ENCODE data around the gene UMODL1.

UMODL1 gene

DNA sequence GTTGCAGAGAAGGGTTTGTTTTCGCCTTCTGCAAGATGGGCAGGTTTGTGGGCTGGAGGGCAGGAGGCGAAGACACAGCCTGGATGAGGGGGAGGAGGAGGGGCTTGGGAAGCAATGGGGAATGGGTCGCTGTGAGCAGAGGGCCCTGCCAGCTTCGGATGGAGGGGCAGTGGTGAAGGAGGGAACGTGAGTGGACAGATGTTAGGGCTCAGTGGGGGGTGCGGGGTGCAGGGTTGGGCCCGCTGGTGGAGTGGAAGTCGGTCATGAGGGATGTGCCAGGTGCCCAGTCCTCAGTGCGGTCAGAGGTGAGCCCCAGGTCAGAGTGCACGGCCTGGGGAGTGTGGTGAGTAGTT is 92.4 kb downstream of the UMODL1 start:
- TF ChIP-seq, protein P1, sequence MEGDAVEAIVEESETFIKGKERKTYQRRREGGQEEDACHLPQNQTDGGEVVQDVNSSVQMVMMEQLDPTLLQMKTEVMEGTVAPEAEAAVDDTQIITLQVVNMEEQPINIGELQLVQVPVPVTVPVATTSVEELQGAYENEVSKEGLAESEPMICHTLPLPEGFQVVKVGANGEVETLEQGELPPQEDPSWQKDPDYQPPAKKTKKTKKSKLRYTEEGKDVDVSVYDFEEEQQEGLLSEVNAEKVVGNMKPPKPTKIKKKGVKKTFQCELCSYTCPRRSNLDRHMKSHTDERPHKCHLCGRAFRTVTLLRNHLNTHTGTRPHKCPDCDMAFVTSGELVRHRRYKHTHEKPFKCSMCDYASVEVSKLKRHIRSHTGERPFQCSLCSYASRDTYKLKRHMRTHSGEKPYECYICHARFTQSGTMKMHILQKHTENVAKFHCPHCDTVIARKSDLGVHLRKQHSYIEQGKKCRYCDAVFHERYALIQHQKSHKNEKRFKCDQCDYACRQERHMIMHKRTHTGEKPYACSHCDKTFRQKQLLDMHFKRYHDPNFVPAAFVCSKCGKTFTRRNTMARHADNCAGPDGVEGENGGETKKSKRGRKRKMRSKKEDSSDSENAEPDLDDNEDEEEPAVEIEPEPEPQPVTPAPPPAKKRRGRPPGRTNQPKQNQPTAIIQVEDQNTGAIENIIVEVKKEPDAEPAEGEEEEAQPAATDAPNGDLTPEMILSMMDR (conservative IDR thresholded peaks at IDR 0.05; ENCODE audit: low read depth, low read length): no peak
- H3K4me3 ChIP-seq (ENCODE audit: low read length): no peak overlapping the region
- DNase-seq (ENCODE audit: low read depth): no peak

DNA sequence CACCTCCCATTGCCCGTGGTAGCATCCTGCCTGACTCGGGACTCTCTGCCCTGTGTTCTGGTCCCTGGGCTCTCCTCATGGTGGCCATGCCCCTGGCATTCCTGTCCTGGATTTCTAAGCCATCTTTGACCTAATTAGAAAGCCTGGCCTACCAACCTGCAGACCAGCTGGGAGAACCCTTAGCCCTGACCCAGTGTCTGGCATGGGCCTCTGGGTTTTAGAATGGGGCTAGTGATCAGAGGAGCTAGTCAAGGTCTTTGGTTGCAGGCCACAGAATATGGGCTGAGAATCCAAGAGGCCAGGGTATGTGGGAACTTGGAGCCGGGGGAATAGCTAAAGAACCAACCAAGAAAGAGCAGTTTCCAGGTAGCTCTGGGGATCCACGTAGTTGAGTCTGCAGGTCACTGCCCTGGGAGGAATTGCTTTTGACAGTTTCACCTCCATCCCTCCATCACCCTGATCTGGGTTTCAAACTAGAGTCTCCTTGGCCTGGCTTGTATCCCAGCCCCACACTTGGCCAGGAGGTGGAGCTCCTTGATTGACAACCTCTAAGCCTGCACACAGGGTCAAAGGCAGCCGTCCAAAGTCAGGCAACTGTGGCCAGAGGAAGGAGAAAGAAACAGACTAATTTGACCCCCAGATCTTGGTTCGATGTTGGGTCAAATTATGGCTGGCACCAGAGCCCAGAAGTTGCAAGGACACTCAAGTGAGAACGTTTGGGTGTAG is 93.1 kb downstream of the UMODL1 start:
- no peak overlapping the region for H3K4me3 ChIP-seq (ENCODE audit: low read length)
- no peak for DNase-seq (ENCODE audit: low read depth)
- TF ChIP-seq, protein P1 (conservative IDR thresholded peaks at IDR 0.05; ENCODE audit: low read depth, low read length): peak; percentile 50

DNA sequence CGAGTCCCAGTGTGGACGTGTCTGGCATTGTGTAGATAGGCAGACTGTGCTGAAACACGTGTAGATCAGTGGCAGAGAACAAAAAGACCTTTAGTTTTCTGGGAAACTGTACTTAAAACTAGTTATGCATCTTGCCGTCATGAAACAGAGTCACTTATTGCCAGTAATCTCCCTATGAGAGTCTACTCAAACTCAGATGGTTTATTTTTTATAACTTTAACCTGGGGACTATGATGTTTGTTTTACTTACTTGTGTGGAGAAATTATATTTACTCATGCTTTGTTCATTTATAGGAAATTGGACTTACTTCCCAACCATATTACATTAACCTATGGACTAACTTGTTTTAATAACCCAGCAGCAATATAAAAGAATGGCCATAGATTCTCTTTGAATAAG is 93.7 kb downstream of the UMODL1 start:
- no peak overlapping the region for H3K4me3 ChIP-seq (ENCODE audit: low read length)
- TF ChIP-seq, protein P1 (conservative IDR thresholded peaks at IDR 0.05; ENCODE audit: low read depth, low read length): no peak
- DNase-seq (ENCODE audit: low read depth): no peak

DNA sequence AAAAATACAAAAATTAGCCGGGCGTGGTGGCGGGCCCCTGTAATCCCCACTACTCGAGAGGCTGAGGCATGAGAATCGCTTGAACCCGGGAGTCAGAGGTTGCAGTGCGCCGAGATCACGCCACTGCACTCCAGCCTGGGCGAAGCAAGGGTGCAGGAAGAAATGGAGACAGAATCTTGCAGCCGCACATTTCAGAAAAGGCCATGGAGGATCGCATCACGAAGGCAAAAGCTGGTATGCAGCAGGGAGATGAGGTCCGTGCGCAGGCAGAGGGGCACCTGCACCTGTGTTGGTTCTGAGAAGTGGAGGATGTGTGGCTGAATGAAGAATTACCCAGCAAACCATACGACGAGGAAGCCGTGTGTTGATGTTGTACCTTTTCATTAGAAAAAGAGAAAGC is 94.8 kb downstream of the UMODL1 start:
- no peak for DNase-seq (ENCODE audit: low read depth)
- TF ChIP-seq, protein P1 (conservative IDR thresholded peaks at IDR 0.05; ENCODE audit: low read depth, low read length): no peak
- no peak overlapping the region for H3K4me3 ChIP-seq (ENCODE audit: low read length)

DNA sequence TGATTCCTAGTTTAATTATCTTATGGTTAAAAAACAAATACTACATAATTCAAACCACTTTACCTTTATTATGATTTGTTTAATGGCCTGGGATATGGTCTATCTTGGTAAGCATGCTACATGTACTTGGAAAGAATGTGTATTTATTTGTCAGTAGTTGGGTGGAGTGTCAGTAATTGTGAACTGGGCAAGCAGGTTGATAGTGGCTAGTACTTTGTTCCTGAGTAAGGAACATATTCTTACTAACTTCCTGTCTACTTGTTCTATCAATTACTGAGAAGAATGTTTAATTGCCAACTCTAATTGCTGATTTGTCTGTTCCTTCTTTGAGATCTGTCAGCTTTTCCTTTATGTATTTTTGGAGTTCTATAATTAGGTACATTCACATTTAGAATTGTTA is 98.6 kb downstream of the UMODL1 start:
- TF ChIP-seq, protein P1 (conservative IDR thresholded peaks at IDR 0.05; ENCODE audit: low read depth, low read length): no peak
- no peak overlapping the region for H3K4me3 ChIP-seq (ENCODE audit: low read length)
- DNase-seq (ENCODE audit: low read depth): no peak

DNA sequence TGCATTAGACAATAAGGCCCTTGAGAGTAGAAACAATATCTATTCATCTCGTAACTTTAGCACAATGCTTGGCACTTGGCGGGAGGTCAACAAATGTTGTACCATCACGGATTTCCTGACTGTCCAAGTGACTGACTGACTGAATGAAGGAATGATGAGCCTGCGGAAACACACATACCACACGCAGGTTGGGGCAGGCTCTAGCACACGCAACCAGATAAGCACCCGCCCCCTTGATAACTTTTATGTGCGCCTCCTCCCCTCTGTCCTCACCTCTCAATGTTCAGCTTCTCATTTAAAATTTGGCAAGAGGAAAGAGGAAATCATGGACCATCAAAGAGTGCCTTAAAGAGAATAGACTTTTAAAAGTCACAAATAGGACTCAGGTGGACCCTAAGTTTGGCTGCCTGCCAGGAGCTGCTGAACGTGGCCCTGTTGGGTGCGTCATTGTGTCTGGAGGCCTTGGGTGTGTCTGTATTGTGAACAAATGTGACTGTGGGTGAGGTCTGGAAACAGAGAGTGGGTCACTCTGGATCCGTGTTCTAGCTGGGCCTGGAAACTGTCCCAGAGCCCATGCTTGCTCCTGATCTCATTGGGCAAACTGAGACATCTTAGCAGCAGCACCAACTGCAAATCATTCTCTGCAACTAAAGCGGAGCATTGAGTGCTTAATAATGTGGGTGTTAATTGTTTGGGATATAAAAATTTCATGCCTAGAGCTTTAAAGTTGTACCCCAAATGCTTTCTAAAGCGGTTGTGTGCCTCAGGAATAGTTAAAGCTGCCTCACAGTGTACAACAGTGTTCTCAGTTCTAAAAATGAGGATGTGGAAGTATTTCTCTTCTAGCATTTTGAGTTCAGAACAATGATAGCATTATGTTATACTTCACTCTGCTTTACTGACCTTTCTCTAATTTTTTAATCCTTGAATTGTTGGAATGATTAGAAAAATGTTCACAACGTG is 100.3 kb downstream of the UMODL1 start:
- TF ChIP-seq, protein P1 (conservative IDR thresholded peaks at IDR 0.05; ENCODE audit: low read depth, low read length): no peak
- H3K4me3 ChIP-seq (ENCODE audit: low read length): no peak overlapping the region
- DNase-seq (ENCODE audit: low read depth): peak; percentile 24
